ENCODE measurements around the gene DENND2D. TPM values are rescaled to one million over a fixed set of nuclear protein-coding genes. Genes with fewer than 3 reads are reported as not detected.

The DENND2D gene
- total and polyA plus RNA-seq, 2 experiments from 2014 or later = 2.5 to 3.0 TPM

- no peak for TF ChIP-seq REST (IDR thresholded peaks at IDR 0.05; ENCODE audit: unreplicated experiment)
- no peak for TF ChIP-seq NANOG (IDR thresholded peaks at IDR 0.05; ENCODE audit: borderline replicate concordance)
- no peak for TF ChIP-seq CREB1 (CRISPR knock-in tag; IDR thresholded peaks at IDR 0.05; ENCODE audit: low read depth)
- no peak for TF ChIP-seq JUNB (IDR thresholded peaks at IDR 0.05; ENCODE audit: unreplicated experiment)
These were observed 1.0 kb upstream of the DENND2D start (continued) for GRCh38 chr1:111201275-111202090.

- no peak overlapping the region for H3K4me3 Mint-ChIP-seq
- no peak for ATAC-seq
- peaks cover 2% of the 10 kb centered on the region; the same call in 1 of the 3 replicates for H3K36me3 Mint-ChIP-seq (ENCODE audit: low read depth)
- peaks cover 11% of the 10 kb centered on the region for H3K4me1 Mint-ChIP-seq
- Histone ChIP-seq H3K9me2 (ENCODE audit: insufficient read depth) (no peaks in the 10 kb centered on the region), H3K79me2 (replicated peaks; ENCODE audit: insufficient read depth) (no peaks in the 10 kb centered on the region), H3K27ac (ENCODE audit: low read depth) (no peak overlapping the region), H3K4me2 (no peak overlapping the region), H3K4me3 (no peak overlapping the region), H3F3A (replicated peaks; ENCODE audit: low read depth) (no peaks in the 10 kb centered on the region), H3K27me3 (ENCODE audit: insufficient read depth) (peaks cover 33% of the 10 kb centered on the region), H3K4me1 (ENCODE audit: insufficient read depth) (peaks cover 8% of the 10 kb centered on the region; the same call in 1 of the 2 replicates), H4K20me1 (replicated peaks; ENCODE audit: insufficient read depth) (no peaks in the 10 kb centered on the region), H2AFZ (no peak overlapping the region), H3K36me3 (ENCODE audit: insufficient read depth) (no peaks in the 10 kb centered on the region)
- no peak overlapping the region for H3K27ac Mint-ChIP-seq
- H3K27me3 Mint-ChIP-seq (ENCODE audit: insufficient read depth, low read depth, poor library complexity) = peaks cover 28% of the 10 kb centered on the region
- no peak for DNase-seq (ENCODE audit: low spot score)
- TF ChIP-seq ZNF114 (CRISPR knock-in tag; IDR thresholded peaks at IDR 0.05) = no peak
- no peak for TF ChIP-seq REST (IDR thresholded peaks at IDR 0.05; ENCODE audit: unreplicated experiment)
- H3K9me3 Mint-ChIP-seq = no peaks in the 10 kb centered on the region; the same call in 1 of the 3 replicates
These were observed 336 bp upstream of the DENND2D start for GRCh38 chr1:111200802-111201161.
